Stomach (tissue), 4 donors: Measurements from ENCODE around the gene C16orf96.

Experiments used
- POLR2A ChIP-seq, 4 donors: fragments of 450-650 bp; IDR thresholded peaks; one replicate each; pipeline ENCODE4 v1.6.1; 2016; ENCODE audit warnings: antibody characterized with exemption in 4 of 4, control low read depth in 2 of 4, mild to moderate bottlenecking in 1 of 4, moderate library complexity in 1 of 4
- POLR2AphosphoS5 ChIP-seq, 3 donors: sonication (generic); formaldehyde crosslinking; IDR thresholded peaks; one replicate each; pipeline ENCODE4 v1.6.1; 2016; ENCODE audit warnings: antibody characterized with exemption in 3 of 3
- TF ChIP-seq, protein P1 (sequence below), 7 experiments: fragments of 450-650 bp in 4 of 7; fragments of 200-600 bp in 3 of 7; sonication (generic) in 3 of 7; IDR thresholded peaks; one replicate each; pipeline ENCODE4 v1.5.1; 2016 to 2019; ENCODE audit warnings: antibody characterized with exemption in 7 of 7, control low read depth in 2 of 7, mild to moderate bottlenecking in 1 of 7

- no peak for TF ChIP-seq POLR2AphosphoS5 (IDR thresholded peaks at IDR 0.05)
- TF ChIP-seq, protein P1, sequence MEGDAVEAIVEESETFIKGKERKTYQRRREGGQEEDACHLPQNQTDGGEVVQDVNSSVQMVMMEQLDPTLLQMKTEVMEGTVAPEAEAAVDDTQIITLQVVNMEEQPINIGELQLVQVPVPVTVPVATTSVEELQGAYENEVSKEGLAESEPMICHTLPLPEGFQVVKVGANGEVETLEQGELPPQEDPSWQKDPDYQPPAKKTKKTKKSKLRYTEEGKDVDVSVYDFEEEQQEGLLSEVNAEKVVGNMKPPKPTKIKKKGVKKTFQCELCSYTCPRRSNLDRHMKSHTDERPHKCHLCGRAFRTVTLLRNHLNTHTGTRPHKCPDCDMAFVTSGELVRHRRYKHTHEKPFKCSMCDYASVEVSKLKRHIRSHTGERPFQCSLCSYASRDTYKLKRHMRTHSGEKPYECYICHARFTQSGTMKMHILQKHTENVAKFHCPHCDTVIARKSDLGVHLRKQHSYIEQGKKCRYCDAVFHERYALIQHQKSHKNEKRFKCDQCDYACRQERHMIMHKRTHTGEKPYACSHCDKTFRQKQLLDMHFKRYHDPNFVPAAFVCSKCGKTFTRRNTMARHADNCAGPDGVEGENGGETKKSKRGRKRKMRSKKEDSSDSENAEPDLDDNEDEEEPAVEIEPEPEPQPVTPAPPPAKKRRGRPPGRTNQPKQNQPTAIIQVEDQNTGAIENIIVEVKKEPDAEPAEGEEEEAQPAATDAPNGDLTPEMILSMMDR (IDR thresholded peaks at IDR 0.05) = no peak
- TF ChIP-seq POLR2A (IDR thresholded peaks at IDR 0.05) = no peak
Observed at GRCh38 chr16:4637501-4638166, 81.5 kb downstream of the C16orf96 start.
